Endometrial microvascular endothelial cells (primary cell): ENCODE data around the gene ARFRP1. TPM values are rescaled to one million over a fixed set of nuclear protein-coding genes. Genes with fewer than 3 reads are reported as not detected.

ENCODE experiments used
- in situ Hi-C: cut with HindIII; loops from 2 replicates; pipeline ENCODE4 v1.10.0; 2017; ENCODE audit warnings: low sequenced_read_pairs, low pct_unique_long_range_greater_than_20kb; ENCODE audit errors: inconsistent ontology term
- total RNA-seq: library from RNA; depleted of rRNA; stranded (reverse); fragments of >200 nt; gene quantifications from one replicate; pipeline ENCODE4 v1.2.3, GENCODE V29; 2015; ENCODE audit errors: inconsistent ontology term

ARFRP1 gene
- total RNA-seq: 55.7 TPM

DNA sequence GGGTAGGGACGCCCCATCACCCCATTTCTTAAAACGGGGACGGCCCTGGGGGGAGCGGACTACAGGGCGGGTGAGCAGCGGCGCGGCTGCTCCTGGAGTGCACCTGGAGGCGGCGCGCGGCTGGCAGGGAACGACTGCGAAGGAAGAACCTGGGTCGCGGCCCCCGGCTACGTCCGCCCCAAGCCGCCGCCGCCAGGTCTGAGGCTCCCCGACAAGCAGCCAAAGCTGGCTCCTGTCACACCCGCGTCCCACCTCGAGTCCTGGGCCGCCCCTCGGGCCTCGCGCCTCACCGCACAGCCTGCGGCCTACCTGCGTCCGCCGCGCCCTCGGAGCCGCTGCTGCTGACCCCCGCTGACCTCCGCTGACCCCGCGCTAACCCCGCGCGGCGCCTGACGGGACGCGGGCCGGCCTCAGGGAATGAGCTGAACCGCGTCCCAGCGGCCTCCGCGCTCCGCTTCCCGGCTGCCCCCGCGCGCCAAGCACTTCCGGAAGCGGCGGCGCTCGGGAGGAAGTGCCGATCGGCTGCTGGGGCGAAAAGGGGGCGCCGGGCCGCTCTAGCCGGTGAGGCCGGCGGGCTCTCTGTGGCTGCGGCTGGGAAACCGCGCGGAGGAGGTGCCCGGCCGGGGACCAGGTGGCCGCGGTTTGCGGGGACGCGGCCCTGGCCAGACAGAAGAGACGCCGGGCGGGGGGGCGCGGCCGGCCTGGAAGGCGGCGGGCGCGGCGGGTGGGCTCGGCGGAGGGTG, at the start of gene ARFRP1, which contains the start of gene ZGPAT:
Gene ARFRP1 (minus strand): TSS at position 419 of the 743 bp plus-strand sequence. CDS start 885 bp downstream, outside the sequence.
Gene ZGPAT (plus strand): TSS at position 482 of the 743 bp plus-strand sequence. CDS start 542 bp downstream, outside the sequence.
- in situ Hi-C loops: no loop called here

DNA sequence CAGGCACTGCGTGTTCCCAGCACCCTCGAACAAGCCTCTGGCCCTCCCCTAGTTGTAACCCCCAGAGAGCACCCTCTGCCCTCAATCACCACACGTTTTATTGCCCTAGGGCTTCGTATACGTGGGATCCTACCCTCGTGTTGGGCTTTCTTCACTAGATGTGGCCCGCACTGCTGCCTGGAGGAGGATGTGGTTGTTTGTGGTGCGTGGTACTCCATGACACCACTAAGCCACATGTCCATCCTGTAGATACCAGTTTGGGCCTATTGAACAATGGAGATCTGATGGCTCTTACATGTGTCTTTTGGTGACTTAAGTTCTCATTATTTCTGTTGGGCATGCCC, 48.8 kb upstream of the ARFRP1 start:
- in situ Hi-C loops: no loop called here

DNA sequence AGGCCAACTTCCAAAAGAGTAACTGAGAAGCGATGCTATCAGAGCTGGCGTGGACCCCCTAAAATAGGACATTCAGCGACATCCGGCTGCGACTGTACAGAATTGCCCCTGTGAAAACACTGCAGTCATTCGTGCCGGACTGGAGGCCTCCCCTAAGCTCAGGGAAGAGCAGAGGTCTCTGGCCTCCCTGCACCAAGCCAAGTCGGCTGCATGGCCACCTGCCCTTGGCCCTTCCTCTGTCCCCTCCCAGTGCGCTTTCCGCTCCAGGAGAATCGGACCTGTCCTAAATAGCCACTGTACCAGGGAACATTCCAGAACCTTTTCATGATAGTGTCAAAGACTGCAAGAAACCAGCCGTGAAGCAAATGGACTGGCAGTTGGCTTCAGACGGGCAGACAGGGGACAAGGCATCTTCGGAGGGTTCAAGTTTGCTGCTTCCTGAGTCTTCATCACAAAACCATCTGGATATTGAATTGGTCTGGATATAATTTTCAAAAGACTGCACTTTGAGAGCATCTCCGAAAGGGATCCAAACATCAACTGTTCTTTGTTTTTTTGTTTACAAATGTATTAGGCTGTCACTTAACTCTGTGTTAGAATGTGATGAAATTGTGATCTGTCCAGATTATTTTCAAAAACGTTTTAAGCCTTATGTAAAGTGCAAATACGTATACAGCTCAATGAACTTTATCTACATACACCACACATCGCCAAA, 48.3 kb upstream of the ARFRP1 start:
- in situ Hi-C loops: no loop called here

DNA sequence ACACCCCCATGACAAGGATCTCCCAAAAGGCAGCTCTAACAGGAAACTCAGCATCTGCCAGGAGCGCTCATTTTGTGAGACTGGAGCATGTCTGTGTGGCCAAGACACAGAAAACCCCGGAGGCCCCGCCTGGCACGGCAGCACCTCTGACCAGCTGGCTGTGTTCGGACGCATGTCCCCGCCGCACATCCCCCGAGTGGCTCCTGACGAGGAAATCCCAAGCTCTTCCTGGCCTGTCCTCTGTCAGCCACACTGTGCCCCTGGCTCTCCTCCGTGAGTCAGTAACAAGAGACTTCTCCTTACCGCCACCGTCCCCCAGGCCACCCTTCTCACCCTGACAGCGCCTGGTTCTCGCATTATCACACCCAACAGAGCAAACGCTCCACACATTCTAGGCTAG, 46.2 kb upstream of the ARFRP1 start:
- in situ Hi-C loops: no loop called here

- in situ Hi-C loops: no loop called here
Measured at GRCh38 chr20:63753381-63753780, 45.6 kb upstream of the ARFRP1 start.

GRCh38 chr20:63752411-63753101, 44.8 kb upstream of the ARFRP1 start:
- in situ Hi-C loops: no loop called here

- in situ Hi-C loops: no loop called here
Measured at GRCh38 chr20:63751471-63752271, 43.9 kb upstream of the ARFRP1 start.

- in situ Hi-C loops: no loop called here
Measured at GRCh38 chr20:63750807-63751470, 43.2 kb upstream of the ARFRP1 start.

DNA sequence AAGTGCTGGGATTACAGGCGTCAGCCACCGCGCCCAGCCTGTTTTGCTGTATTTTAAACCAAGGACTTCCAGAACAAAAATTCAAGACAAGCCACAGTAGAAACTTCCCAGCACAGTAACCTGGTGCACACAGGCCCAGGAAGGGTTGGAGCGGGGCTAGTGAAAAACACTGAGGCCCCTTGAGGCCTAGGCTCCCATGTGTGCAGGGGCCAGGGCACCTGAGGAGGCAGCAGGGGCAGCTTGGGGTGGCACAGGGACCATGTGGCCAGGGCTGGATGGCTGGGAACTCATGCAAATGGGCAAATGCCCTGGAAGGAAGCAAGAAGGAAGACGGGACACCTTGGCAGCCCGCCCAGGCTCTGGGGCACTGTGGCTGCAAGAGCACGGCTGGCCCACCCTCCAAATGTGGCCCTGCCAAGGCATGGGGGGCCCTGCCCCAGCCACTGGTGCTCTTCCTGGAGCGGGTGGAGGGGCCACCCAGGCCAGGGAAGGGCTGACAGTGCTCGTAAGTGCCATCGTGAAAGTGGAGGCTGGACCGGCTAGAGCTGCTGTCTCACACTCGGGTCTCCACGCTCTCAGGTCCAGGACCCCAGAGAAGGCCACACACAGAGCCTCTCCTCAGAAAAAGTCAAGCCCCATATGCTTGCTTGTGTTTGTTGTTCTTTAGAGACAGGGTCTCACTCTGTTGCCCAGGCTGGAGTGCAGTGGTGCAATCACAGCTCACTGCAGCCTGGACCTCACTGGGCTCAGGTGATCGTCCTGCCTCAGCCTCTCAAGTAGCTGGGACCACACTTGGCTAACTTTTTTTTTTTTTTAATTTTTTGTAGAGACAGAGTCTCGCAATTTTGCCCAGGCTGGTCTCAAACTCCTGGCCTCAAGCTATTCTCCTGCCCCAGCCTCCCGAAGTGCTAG, 42.1 kb upstream of the ARFRP1 start:
- in situ Hi-C loops: no loop called here

DNA sequence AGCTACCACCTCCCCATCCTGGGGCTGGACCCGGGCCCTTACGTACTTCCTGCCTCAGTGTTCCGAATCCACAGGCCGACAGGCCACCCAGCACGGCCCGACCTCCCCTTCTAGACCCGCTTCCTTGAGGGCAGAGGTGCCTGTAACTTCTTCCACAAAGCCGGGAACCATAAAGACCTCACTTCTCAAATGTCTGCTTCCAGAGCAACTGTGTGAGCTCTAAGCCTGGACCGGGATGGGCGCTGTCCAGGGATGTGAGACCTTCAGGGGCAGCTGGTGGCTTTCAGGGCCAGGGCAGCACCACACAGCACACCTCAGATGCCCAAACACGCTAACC, 41.1 kb upstream of the ARFRP1 start:
- in situ Hi-C loops: no loop called here

DNA sequence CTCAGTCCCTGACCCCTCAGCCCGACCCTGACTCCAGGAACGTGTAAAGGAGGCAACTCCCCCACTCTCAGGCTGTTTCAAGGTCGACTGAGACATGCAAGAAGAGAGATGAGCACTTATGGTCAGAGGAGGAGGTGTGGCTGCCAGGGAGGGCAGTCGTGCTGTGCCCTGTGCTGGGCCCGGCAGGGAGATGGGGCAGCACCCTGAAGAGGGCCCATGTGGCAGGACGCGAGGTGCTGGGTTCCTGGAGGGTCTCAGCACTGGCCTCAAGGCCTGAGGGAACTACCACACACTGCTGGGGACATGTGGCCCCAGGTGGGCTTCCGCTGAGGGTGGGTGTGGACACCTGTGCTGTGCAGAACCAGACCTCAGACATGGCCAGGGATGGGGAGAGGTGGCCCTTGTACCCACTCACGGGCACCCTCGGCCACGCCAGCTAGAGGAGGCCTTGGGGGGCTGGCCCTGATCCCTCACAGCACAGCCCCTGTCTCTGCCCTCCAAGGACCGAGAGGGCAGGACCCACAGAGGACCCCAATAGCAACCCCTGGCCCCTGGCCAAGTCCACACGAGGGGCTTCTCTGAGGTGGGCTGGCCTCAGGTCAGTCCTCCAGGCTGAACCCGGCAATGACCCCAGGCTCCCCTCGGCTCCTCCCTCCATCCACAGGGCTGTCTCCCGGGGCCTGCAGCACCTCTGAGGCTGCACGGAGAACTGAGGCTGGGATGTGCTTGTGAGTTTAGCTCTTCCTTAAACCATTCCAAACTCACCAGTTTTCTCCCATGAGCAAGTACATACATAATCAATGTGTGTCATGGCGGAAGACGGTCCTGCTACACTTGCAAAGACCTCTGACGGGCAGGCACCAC, 40.5 kb upstream of the ARFRP1 start:
- in situ Hi-C loops: no loop called here

DNA sequence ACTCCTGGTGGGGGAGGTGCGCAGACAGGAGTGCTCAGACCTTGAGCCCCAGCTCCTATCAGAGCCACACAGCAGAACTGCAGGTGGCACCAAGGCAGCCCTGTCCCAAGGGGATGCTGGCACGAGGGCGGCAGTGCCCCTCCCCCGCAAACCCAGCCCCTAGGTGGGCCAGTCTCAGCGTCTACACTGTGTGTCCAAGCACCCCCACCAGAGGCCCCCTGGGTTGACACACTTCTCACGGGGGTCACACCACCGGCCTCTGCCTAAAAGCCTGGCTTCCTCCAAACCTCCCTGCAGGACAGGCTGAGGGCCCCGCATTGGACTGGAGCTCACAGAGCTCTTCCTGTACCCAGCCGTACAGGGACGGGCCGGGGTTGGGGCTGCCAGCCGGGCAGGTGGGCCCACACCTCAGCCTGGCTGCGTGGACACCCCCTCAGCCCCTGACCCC, 39.9 kb upstream of the ARFRP1 start:
- in situ Hi-C loops: no loop called here

GRCh38 chr20:63746751-63747315, 39.1 kb upstream of the ARFRP1 start:
- in situ Hi-C loops: no loop called here

DNA sequence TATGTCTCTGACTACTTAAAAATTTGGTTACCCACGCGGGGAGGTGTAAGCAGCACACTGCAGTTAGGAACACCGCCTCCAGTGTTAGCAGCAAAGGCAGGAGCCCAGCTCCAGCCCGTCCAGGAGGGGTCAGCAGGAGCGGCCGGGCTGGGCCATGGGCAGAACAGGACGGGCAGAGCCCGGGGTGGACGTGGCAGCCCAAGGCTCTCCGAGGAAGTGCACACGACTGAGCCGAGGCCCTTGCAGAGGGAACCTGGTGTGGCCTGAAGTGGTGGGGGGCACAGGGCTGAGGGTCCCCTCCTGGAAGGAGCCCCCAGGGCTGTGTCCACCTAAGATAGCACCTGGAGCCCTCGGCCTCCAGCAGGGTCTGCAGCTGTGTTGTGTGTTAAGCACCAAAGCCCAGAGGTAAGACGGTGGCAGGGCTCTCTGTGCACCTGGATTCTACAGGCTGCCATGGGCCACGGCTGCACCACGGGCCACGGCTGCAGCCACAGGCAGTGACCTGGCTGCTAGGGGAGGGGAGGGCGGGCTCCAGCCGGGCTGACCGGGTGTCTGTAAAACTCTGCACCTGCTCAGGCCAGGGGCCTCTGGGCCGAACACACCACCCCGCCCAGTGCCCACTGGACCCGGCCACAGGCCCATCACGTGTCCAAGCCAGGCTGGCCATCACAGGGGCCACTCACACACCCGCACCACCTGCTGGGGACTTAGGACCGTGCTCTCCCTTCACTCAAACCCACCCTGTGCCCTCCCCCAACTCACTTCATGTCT, 38.4 kb upstream of the ARFRP1 start:
- in situ Hi-C loops: no loop called here

DNA sequence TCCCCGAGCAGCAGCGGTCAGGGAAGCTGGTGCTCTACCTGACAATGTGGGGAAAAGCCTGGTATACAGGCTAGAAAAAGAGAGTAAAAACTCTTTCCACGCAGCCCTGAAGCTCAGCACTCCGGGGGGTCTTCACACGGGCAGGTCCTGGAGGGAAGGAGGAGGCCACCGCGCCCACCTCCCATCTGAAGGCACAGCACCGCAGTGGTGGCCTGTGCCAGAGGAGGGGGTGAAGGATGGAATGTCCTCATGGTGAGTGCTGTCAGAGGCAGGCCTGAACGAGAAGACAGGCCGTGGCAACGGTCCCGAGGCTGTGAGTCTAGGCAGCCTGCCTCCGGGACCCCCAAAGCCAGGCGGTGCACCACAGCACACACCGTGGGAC, 37.6 kb upstream of the ARFRP1 start:
- in situ Hi-C loops: no loop called here
